ENCODE measurements around the gene UGT2B10. TPM values are rescaled to one million over a fixed set of nuclear protein-coding genes. Genes with fewer than 3 reads are reported as not detected.

Gene UGT2B10
- total and polyA plus RNA-seq, 2 donors, result 0.02 to 0.05 TPM

DNA sequence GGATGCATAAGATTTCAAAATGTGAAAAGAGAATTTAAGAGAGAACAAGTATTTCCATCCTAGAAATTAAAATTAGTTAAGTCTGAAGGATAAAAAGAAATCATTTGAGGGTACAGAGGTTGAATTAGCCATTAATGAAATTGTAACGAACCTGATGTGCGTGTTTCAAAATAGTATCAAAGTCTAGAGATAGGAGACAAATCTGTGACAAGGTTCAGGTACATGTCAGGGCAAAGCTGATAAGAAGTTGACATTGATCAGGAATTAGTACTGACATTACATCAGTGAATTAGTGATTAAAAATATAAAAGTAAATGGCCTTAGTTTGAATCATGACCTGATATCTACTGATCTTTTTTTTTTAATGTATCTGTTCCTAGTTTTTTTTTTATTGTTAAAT is 62.3 kb downstream of the UGT2B10 start:
- DNase-seq (ENCODE audit: low read depth in 6 of 9, low spot score in 9 of 9), result no peak
- 96% methylated on average over 2 of the region's 2 CpGs for WGBS
- Histone ChIP-seq H3K36me3 (ENCODE audit: control insufficient read depth in 2 of 2, insufficient read depth in 2 of 2, low read length in 1 of 2) (no peaks in the 10 kb centered on the region), H3K27me3 (ENCODE audit: control insufficient read depth in 2 of 2, insufficient read depth in 1 of 2, low read length in 1 of 2) (no peaks in the 10 kb centered on the region), H3K4me1 (ENCODE audit: control insufficient read depth in 2 of 2, insufficient read depth in 2 of 2, low read length in 2 of 2) (no peaks in the 10 kb centered on the region), H3K4me3 (ENCODE audit: low read length in 2 of 2) (no peak overlapping the region), H3K9me3 (ENCODE audit: control insufficient read depth in 2 of 2, insufficient read depth in 1 of 2, low read length in 1 of 2) (no peaks in the 10 kb centered on the region), H3K27ac (ENCODE audit: low read depth in 1 of 2, low read length in 1 of 2) (no peak overlapping the region)

Other genes with a start within 250 kb of the UGT2B10 start
- gene UGT2B17, start 239.7 kb upstream of the UGT2B10 start, total RNA-seq, result 0.28 TPM
- 2.1 TPM for gene UGT2B17, start 239.7 kb upstream of the UGT2B10 start, polyA plus RNA-seq
- 0.05 TPM for gene UGT2B15, start 145.3 kb upstream of the UGT2B10 start, total RNA-seq
- 0.21 TPM for gene UGT2B15, start 145.3 kb upstream of the UGT2B10 start, polyA plus RNA-seq
- 0.38 TPM for gene UGT2A3, start 135.8 kb downstream of the UGT2B10 start, total RNA-seq
- gene UGT2A3, start 135.8 kb downstream of the UGT2B10 start, polyA plus RNA-seq, result 0.09 TPM

Measured in thymus (tissue), 11 donors.